Measurements from ENCODE around the gene CPAMD8.

GRCh38 chr19:16928351-16928750 lies 98.3 kb downstream of the CPAMD8 start:
- TF ChIP-seq CTCF (IDR thresholded peaks at IDR 0.05), result no peak
- no peak for TF ChIP-seq POLR2A (IDR thresholded peaks at IDR 0.05)

All from adrenal gland (tissue), 5 donors.